HEK293T (cell line): ENCODE data around the gene MUL1.

ENCODE experiments used
- BHLHE40 ChIP-seq: fragments of 450-650 bp; IDR thresholded peaks from 2 replicates; pipeline ENCODE4 v1.6.1; 2016; ENCODE audit warnings: mild to moderate bottlenecking, moderate library complexity, borderline replicate concordance
- ELF4 ChIP-seq: fragments of 450-650 bp; IDR thresholded peaks from 2 replicates; pipeline ENCODE4 v1.6.1; 2017; ENCODE audit warnings: antibody characterized with exemption
- FOXA1 ChIP-seq: fragments of 450-650 bp; IDR thresholded peaks from 2 replicates; pipeline ENCODE4 v1.6.1; 2016; ENCODE audit warnings: mild to moderate bottlenecking
- FOXK2 ChIP-seq: fragments of 450-650 bp; IDR thresholded peaks from 2 replicates; pipeline ENCODE4 v1.6.1; 2016; ENCODE audit warnings: mild to moderate bottlenecking
- FOXM1 ChIP-seq: fragments of 450-650 bp; IDR thresholded peaks from 2 replicates; pipeline ENCODE4 v1.6.1; 2017; ENCODE audit warnings: mild to moderate bottlenecking, borderline replicate concordance
- L3MBTL2 ChIP-seq: fragments of 450-650 bp; conservative IDR thresholded peaks from 2 replicates; pipeline ENCODE4 v1.6.1; 2016; ENCODE audit warnings: mild to moderate bottlenecking
- NFRKB ChIP-seq: fragments of 450-650 bp; IDR thresholded peaks from 2 replicates; pipeline ENCODE4 v1.6.1; 2016; ENCODE audit warnings: mild to moderate bottlenecking, moderate library complexity
- PKNOX1 ChIP-seq: fragments of 450-650 bp; IDR thresholded peaks from 2 replicates; pipeline ENCODE4 v1.6.1; 2016
- SP1 ChIP-seq: fragments of 450-650 bp; IDR thresholded peaks from 2 replicates; pipeline ENCODE4 v1.6.1; 2017
- SUZ12 ChIP-seq: fragments of 450-650 bp; IDR thresholded peaks from 2 replicates; pipeline ENCODE4 v1.6.1; 2016; ENCODE audit warnings: mild to moderate bottlenecking
- ZNF384 ChIP-seq: fragments of 450-650 bp; IDR thresholded peaks from 2 replicates; pipeline ENCODE4 v1.6.1; 2016

GRCh38 chr1:20463502-20463901 lies 44.4 kb downstream of the MUL1 start:
- TF ChIP-seq ELF4 (no peak), SP1 (no peak), FOXM1 (no peak), SUZ12 (no peak), FOXK2 (no peak), PKNOX1 (no peak), NFRKB (no peak), BHLHE40 (no peak), FOXA1 (no peak), L3MBTL2 (no peak), ZNF384 (no peak)
